Measurements from ENCODE around the gene MRNIP. TPM values are rescaled to one million over a fixed set of nuclear protein-coding genes. Genes with fewer than 3 reads are reported as not detected.

MRNIP gene
- total RNA-seq, 3 donors from 2014 or later: 20.8 to 38.3 (median 27.5) TPM

GRCh38 chr5:179816401-179816795 is 42.2 kb downstream of the MRNIP start:
- DNase-seq (peak; percentile 21 to 60 (median 44)), ATAC-seq (no peak)
- Histone ChIP-seq H3K4me3 (no peak overlapping the region), H3K36me3 (ENCODE audit: low read depth) (no peaks in the 10 kb centered on the region), H3K4me1 (ENCODE audit: low read depth) (peaks cover 33% of the 10 kb centered on the region), H3K9me3 (no peaks in the 10 kb centered on the region)
- intact Hi-C loops (cut with DNase I, micrococcal nuclease): no loop called here
- TF ChIP-seq CTCF (IDR thresholded peaks at IDR 0.05): no peak

- ATAC-seq (no peak), DNase-seq (peak; percentile 4 to 47 (median 29))
- Histone ChIP-seq H3K4me1 (ENCODE audit: low read depth) (peaks cover 33% of the 10 kb centered on the region), H3K9me3 (no peaks in the 10 kb centered on the region), H3K36me3 (ENCODE audit: low read depth) (no peaks in the 10 kb centered on the region), H3K4me3 (no peak overlapping the region)
- intact Hi-C loops (cut with DNase I, micrococcal nuclease): no loop called here
- TF ChIP-seq CTCF (IDR thresholded peaks at IDR 0.05): no peak
Measured at GRCh38 chr5:179815491-179816249, 42.9 kb downstream of the MRNIP start.

DNA sequence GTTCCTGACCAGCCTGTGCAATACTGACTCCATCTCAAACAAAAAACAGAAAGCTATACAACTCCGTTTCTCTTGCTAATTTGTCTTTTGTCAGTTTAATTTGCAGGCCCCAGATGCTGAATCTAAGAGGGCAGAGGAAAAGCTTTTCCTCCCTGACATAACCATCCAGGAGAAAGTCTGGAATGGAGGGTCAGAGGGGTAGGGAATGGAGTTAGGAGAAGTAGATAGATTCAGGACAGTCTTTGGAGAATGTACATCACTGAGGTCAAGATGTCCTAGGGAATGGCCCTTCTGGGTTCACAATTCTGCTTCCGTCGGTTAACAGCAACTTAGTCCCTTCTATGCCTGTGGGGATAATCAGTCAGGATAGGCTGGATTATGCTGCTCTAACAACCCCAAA is 44.5 kb downstream of the MRNIP start:
- TF ChIP-seq CTCF (IDR thresholded peaks at IDR 0.05): no peak
- Histone ChIP-seq H3K36me3 (ENCODE audit: low read depth) (no peaks in the 10 kb centered on the region), H3K9me3 (no peaks in the 10 kb centered on the region), H3K4me3 (no peak overlapping the region), H3K4me1 (ENCODE audit: low read depth) (peaks cover 19% of the 10 kb centered on the region)
- intact Hi-C loops (cut with DNase I, micrococcal nuclease): no loop called here
- no peak for DNase-seq
- ATAC-seq: no peak

DNA sequence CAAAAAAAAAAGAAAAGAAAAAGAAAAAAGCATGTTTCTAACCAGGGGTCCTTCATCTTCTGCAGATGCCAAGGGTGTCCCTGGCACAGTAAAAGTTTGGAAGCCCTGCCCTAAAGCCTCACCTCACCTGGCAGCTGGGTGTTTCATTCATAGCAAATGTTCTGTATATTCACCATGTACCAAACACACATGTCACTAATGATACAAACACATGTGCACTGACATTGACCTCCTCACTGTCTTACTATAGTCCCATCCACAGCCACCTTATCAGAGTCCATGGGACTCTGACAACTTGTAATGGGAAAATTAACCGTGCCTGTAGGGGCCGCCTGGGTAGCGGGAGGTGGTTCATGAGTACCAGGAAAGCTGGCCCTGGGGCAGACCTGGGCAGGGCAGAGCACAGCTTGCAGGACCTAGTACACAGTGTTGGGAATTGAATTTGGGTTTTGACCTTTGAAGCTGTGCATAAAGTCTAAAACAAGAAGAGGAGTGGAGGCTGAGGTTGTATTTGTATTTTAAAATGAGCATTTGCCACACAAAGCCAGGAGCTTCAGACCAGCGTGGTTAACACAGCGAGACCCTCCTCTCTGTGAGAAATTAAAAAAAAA is 45.5 kb downstream of the MRNIP start:
- DNase-seq: peak in 1 of 3 donors; percentile 6
- Histone ChIP-seq H3K9me3 (no peaks in the 10 kb centered on the region), H3K4me1 (ENCODE audit: low read depth) (peaks cover 18% of the 10 kb centered on the region), H3K36me3 (ENCODE audit: low read depth) (no peaks in the 10 kb centered on the region), H3K4me3 (no peak overlapping the region)
- intact Hi-C loops (cut with DNase I, micrococcal nuclease): no loop called here
- no peak for ATAC-seq
- TF ChIP-seq CTCF (IDR thresholded peaks at IDR 0.05): no peak

DNA sequence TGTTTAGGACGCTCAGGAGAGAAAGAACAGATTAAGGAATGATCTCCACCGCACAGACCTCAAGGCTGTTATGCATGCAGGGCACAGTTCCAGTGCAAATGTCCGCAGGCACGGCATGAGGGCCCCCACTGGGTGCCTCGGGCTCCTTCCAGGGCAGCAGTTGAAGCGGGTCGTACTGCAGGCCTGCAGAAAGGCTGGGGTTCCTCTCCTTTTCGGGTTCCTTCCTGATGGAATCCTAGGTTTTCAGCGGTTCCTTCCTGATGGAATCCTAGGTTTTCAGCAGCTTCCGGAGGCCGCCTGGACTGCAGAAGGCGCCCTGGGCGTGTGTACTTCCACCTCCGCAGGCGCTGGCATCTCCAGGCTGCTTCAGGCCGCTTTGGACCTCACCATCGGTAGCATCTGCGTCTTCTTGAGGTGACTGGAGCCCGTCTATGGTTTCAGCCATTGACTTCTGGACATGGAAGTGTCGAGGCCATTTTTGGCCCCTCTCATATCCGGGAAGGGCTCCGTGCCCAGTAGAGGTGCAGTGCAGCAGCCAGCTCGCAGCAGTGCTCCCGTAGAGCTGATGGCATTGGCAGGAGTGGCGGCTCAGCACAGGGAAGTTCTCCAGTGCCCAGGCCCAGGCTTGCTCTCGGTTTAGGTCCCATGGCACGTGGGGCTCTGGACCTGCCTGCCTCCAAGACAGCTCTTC is 46.3 kb downstream of the MRNIP start:
- no peaks in the 10 kb centered on the region for H3K36me3 ChIP-seq (ENCODE audit: low read depth)
- H3K9me3 ChIP-seq: no peaks in the 10 kb centered on the region
- no peak for DNase-seq
- ATAC-seq: no peak
- no peak for TF ChIP-seq CTCF (IDR thresholded peaks at IDR 0.05)
- no peak overlapping the region for H3K4me3 ChIP-seq
- H3K4me1 ChIP-seq (ENCODE audit: low read depth): peaks cover 16% of the 10 kb centered on the region
- intact Hi-C loops (cut with DNase I, micrococcal nuclease): no loop called here

Measured in mucosa of descending colon (tissue), 3 donors.